NCI-H2227 (cell line): ENCODE measurements around the gene MAT2A.
A peak's percentile ranks its signal among the peaks of the same experiment; 100 is the strongest.
"Not testable (repeated sequence)": the region's sequence is repeated elsewhere in the genome, so short reads cannot be mapped to it uniquely, and the experiment has no call there.

Experiments
- DNase-seq: peaks from one replicate; lab custom pipeline; 2025; ENCODE audit not compliant: unreplicated experiment; lab: John Stamatoyannopoulos, UW

The MAT2A gene

GRCh38 chr2:85523903-85524335 is 15.0 kb upstream of the MAT2A start:
- no peak for DNase-seq

- peak; percentile 21 for DNase-seq
Observed at GRCh38 chr2:85524336-85524908, 14.5 kb upstream of the MAT2A start.

- DNase-seq = no peak
Observed at GRCh38 chr2:85525029-85525428, 13.9 kb upstream of the MAT2A start.

GRCh38 chr2:85525567-85525966 is 13.4 kb upstream of the MAT2A start:
- no peak for DNase-seq

GRCh38 chr2:85527787-85528186 is 11.2 kb upstream of the MAT2A start:
- no peak for DNase-seq

GRCh38 chr2:85528355-85528754 is 10.6 kb upstream of the MAT2A start:
- no peak for DNase-seq

- DNase-seq = no peak
Observed at GRCh38 chr2:85529809-85530208, 9.2 kb upstream of the MAT2A start.

GRCh38 chr2:85531589-85531988 is 7.4 kb upstream of the MAT2A start:
- no peak for DNase-seq

GRCh38 chr2:85534099-85534498 is 4.9 kb upstream of the MAT2A start:
- DNase-seq = no peak

- DNase-seq = no peak
Observed at GRCh38 chr2:85534881-85535280, 4.1 kb upstream of the MAT2A start.

GRCh38 chr2:85536479-85536878 is 2.5 kb upstream of the MAT2A start:
- DNase-seq = peak; percentile 47

GRCh38 chr2:85537600-85538506 is 1.1 kb upstream of the MAT2A start:
- peak; percentile 83 for DNase-seq

GRCh38 chr2:85539361-85540132 is 579 bp downstream of the MAT2A start:
- DNase-seq = peak; percentile 72

- no peak for DNase-seq
Observed at GRCh38 chr2:85540133-85540648, 1.2 kb downstream of the MAT2A start.

GRCh38 chr2:85541262-85541661 is 2.3 kb downstream of the MAT2A start:
- DNase-seq = no peak

- no peak for DNase-seq
Observed at GRCh38 chr2:85541753-85542457, 2.9 kb downstream of the MAT2A start.

GRCh38 chr2:85542777-85543176 is 3.8 kb downstream of the MAT2A start:
- no peak for DNase-seq

GRCh38 chr2:85544254-85544691 is 5.3 kb downstream of the MAT2A start:
- peak; percentile 55 for DNase-seq

GRCh38 chr2:85544915-85545779 is 6.2 kb downstream of the MAT2A start:
- not testable (repeated sequence) for DNase-seq

- no peak for DNase-seq
Observed at GRCh38 chr2:85545780-85546240, 6.8 kb downstream of the MAT2A start.
